ENCODE results near the gene PRDM16. TPM values are rescaled to one million over a fixed set of nuclear protein-coding genes. Genes with fewer than 3 reads are reported as not detected.

Gene PRDM16
- total and polyA plus RNA-seq, 2 experiments from 2014 or later: 41.8 to 55.8 TPM

DNA sequence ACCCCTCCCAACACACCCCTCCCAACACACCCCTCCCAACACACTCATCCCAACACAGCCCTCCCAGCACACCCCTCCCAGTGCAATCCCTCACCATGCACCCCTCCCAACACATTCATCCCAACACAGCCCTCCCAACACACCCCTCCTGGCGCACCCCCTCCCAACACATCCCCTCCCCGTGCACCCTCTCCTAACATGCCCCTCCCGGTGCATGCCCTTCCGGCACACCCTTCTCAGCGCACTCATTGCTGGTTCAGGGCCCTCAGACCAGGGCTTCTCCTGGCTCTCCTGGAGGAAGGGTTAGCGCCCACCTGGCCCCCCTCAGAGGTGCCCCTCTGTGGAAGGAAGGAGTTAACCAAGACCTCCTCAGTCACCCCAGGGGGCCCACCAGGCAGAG is 310.9 kb downstream of the PRDM16 start:
- no peaks in the 10 kb centered on the region for H3K9me3 ChIP-seq (ENCODE audit: low read depth)
- TF ChIP-seq, protein P1, sequence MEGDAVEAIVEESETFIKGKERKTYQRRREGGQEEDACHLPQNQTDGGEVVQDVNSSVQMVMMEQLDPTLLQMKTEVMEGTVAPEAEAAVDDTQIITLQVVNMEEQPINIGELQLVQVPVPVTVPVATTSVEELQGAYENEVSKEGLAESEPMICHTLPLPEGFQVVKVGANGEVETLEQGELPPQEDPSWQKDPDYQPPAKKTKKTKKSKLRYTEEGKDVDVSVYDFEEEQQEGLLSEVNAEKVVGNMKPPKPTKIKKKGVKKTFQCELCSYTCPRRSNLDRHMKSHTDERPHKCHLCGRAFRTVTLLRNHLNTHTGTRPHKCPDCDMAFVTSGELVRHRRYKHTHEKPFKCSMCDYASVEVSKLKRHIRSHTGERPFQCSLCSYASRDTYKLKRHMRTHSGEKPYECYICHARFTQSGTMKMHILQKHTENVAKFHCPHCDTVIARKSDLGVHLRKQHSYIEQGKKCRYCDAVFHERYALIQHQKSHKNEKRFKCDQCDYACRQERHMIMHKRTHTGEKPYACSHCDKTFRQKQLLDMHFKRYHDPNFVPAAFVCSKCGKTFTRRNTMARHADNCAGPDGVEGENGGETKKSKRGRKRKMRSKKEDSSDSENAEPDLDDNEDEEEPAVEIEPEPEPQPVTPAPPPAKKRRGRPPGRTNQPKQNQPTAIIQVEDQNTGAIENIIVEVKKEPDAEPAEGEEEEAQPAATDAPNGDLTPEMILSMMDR (IDR thresholded peaks at IDR 0.05; ENCODE audit: low read depth, low read length): no peak
- H3K36me3 ChIP-seq: no peaks in the 10 kb centered on the region
- H3K4me1 ChIP-seq (ENCODE audit: low read depth): no peaks in the 10 kb centered on the region
- H3K4me3 ChIP-seq: no peak overlapping the region
- DNase-seq (ENCODE audit: low read depth in 1 of 2, low spot score in 1 of 2): no peak
- H3K27me3 ChIP-seq: no peaks in the 10 kb centered on the region
- no peak overlapping the region for H3K27ac ChIP-seq

DNA sequence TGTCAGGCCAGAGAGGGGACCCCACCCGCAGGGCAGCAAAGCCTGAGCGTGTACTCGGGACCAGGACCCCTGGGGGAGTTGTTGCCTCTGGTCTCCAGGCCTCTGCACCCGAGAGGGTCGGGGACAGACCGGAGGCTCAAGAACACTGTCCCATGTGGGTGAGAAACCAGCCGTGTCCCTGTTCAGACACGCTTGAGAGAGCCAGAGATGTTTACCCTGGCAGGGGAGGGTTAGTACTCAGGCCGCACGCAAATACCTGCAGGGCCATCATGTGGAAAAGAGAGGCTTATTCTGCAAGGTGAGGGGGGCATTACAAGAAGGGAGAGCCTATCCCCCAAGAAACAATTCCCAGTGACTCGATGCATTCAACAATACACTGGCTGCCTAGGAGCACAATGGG is 311.5 kb downstream of the PRDM16 start:
- TF ChIP-seq, protein P1 (IDR thresholded peaks at IDR 0.05; ENCODE audit: low read depth, low read length): no peak
- no peak for DNase-seq (ENCODE audit: low read depth in 1 of 2, low spot score in 1 of 2)
- Histone ChIP-seq H3K27ac (no peak overlapping the region), H3K4me1 (ENCODE audit: low read depth) (no peaks in the 10 kb centered on the region), H3K9me3 (ENCODE audit: low read depth) (no peaks in the 10 kb centered on the region), H3K4me3 (no peak overlapping the region), H3K36me3 (no peaks in the 10 kb centered on the region), H3K27me3 (no peaks in the 10 kb centered on the region)

DNA sequence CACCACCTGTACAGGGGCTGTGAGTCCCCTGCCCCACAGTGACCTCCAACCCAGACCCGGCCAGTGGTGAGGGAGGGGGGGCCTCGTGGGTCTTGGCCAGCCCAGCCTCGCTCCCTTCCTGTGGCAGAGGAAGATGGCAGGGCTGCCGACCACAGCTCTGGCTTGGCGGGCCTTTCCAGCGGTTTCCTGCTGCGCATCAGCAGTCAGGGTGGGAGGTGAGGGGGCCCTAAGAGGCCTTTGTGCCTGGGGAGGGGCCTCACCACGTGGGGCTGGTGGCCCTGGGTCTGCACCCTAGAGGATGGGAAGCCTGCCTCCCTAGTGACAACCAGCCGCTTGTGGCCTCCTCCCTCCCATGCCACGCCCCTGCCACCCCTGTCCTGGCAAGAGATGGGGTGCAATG is 312.9 kb downstream of the PRDM16 start:
- H3K27ac ChIP-seq: no peak overlapping the region
- no peaks in the 10 kb centered on the region for H3K27me3 ChIP-seq
- no peak overlapping the region for H3K4me3 ChIP-seq
- DNase-seq (ENCODE audit: low read depth in 1 of 2, low spot score in 1 of 2): no peak
- peaks cover 5% of the 10 kb centered on the region for H3K36me3 ChIP-seq
- H3K4me1 ChIP-seq (ENCODE audit: low read depth): no peaks in the 10 kb centered on the region
- no peaks in the 10 kb centered on the region for H3K9me3 ChIP-seq (ENCODE audit: low read depth)
- TF ChIP-seq, protein P1 (IDR thresholded peaks at IDR 0.05; ENCODE audit: low read depth, low read length): no peak

DNA sequence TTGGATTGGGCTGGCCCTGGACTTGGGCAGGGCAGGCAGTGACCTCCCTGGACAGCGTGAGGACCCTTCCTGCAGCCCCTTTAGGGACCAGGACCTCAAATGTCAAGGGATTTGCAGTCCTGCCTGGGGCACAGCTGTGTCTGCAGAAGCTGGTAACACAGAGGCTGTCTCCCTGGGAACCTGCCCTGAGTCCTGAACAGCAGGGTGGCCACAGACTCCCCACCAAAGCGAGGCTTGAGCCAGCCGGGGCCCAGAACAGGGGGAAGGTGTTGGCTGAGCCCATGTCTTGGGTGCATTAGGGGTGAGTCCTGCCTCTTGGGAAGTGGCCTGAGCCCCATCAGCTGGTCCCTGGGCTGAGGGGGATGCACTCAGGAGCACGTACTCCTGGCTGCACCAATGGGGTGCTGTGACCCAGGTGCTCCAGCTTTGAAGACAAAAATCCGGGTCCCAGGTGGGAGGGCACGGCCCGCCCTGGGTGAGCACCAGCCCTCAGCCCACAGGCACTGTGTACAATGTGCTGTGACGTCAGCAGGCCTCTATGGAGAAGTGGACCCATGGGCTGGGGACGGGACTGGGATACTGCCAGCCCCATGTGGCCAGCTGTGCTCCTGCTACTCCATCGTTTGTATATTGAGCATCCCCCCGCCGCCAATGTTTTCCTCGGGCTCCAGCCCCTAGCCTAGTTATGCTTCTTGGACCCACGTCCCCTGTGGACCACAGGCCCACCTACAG is 313.5 kb downstream of the PRDM16 start:
- no peak for DNase-seq (ENCODE audit: low read depth in 1 of 2, low spot score in 1 of 2)
- TF ChIP-seq, protein P1 (IDR thresholded peaks at IDR 0.05; ENCODE audit: low read depth, low read length): no peak

DNA sequence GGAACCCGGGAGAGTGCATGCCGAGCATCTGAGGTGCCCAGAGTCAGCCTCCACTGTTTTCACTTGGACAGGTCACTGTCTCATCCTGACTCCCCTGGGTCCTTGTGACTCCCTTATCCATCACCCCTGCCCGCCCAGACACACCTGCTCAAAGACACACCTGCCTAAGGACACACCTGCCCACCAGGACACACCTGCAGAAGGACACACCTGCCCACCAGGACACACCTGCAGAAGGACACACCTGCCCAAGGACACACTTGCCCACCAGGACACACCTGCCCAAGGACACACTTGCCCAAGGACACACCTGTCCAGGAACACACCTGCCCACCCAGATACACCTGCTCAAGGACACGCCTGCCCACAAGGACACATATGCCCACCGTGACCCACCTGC is 314.7 kb downstream of the PRDM16 start:
- no peak for DNase-seq (ENCODE audit: low read depth in 1 of 2, low spot score in 1 of 2)
- Histone ChIP-seq H3K27ac (no peak overlapping the region), H3K36me3 (peaks cover 8% of the 10 kb centered on the region), H3K4me3 (no peak overlapping the region), H3K27me3 (no peaks in the 10 kb centered on the region), H3K4me1 (ENCODE audit: low read depth) (no peaks in the 10 kb centered on the region), H3K9me3 (ENCODE audit: low read depth) (no peaks in the 10 kb centered on the region)
- TF ChIP-seq, protein P1 (IDR thresholded peaks at IDR 0.05; ENCODE audit: low read depth, low read length): no peak

More for the DNA sequence above, 313.5 kb downstream of the PRDM16 start:
- no peaks in the 10 kb centered on the region for H3K27me3 ChIP-seq
- H3K36me3 ChIP-seq: peaks cover 8% of the 10 kb centered on the region
- H3K9me3 ChIP-seq (ENCODE audit: low read depth): no peaks in the 10 kb centered on the region
- H3K4me3 ChIP-seq: no peak overlapping the region
- no peaks in the 10 kb centered on the region for H3K4me1 ChIP-seq (ENCODE audit: low read depth)
- H3K27ac ChIP-seq: no peak overlapping the region

Measured in cardiac muscle cell (in vitro differentiated cells and primary cell).